ENCODE data around the gene CIDEB. TPM values are rescaled to one million over a fixed set of nuclear protein-coding genes. Genes with fewer than 3 reads are reported as not detected.

CIDEB gene
- polyA plus RNA-seq, 1 donor, result 105 TPM

DNA sequence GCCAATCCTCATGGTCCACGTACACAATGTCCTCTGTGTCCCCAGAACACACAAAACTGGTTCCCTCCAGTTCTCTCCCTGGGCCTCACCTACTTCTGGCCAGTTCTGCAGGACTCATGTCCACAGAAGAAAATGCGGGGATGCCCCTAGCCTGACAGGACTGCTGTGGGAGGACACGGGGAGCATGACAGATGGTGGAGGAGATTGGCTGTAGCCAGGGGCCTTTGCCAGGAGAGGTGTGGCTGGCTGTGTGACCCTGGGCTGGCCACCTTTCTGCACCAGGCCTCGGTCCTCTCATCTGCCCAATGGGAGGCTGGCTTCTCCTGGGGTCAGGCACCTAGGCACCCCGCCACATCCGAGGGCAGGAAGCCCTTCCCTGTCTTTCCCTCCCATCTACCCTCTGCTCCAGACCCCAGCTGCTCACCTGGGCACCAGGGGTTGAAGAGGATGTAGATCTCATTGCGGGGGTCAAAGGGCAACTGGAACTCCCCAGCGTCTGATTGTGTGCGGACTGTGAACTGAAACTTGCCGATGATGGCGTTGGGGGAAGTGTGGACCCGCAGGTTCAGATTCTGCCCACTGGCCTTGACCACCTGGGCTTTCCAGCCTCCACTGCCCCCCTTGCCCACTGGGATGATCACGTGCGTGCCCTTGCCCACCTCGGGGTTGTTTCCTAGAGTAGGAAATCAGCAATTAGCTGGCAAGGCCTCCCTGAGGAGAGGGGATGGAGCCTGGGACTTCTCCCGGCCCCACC, 47.6 kb downstream of the CIDEB start:
- DNase-seq, result no peak
- peaks cover 2% of the 10 kb centered on the region for H3K36me3 ChIP-seq (ENCODE audit: control insufficient read depth, insufficient read depth, low read length)
- no peak overlapping the region for H3K27ac ChIP-seq (ENCODE audit: low read length)
- H3K4me3 ChIP-seq (ENCODE audit: low read length), result no peak overlapping the region
- no peaks in the 10 kb centered on the region for H3K4me1 ChIP-seq (ENCODE audit: control insufficient read depth, insufficient read depth, low read length)
- no peaks in the 10 kb centered on the region for H3K27me3 ChIP-seq (ENCODE audit: control insufficient read depth, insufficient read depth, low read length)
- H3K9me3 ChIP-seq (ENCODE audit: control insufficient read depth, low read depth, low read length), result no peaks in the 10 kb centered on the region
- WGBS (ENCODE audit: insufficient coverage, low lambda C conversion rate), result no CpG with 5 or more reads among the region's 16 CpGs

DNA sequence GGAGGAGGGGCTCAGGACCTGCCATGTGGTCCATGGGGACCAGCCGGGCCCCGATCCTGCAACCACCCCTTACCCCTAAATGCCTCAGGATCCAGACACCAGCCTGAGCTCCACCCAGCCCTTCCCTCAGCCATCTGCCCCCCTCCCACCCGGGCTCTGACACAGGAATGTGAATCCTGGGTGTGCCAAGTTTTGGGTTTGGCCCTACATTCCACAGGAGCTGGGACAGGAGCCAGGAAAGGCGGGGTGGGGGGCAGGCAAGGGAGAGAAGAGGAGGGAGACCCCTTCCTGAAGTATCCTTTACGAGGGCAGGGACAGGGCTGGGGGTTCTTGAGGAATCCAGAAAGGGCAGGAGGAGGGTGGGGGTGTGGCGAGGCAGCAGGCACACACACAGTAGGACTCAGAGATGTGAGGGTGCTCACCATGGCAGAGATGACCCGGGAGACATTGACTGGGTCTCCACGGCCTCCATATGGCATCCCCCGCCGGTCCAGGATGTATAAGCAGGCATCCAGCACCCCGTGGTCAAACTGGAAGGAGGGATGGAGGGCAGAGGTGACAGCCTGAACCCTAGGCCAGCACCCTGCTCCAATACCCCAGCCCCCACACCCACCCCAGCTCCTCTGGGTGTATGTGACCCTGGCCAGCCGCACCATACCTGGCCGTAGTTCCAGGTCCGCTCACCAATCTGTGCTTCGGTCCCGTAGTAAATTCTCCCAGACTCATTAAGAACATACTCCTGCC, 48.3 kb downstream of the CIDEB start:
- 94% methylated on average over 3 of the region's 16 CpGs for WGBS (ENCODE audit: insufficient coverage, low lambda C conversion rate)
- Histone ChIP-seq H3K4me3 (ENCODE audit: low read length) (no peak overlapping the region), H3K36me3 (ENCODE audit: control insufficient read depth, insufficient read depth, low read length) (peaks cover 3% of the 10 kb centered on the region), H3K4me1 (ENCODE audit: control insufficient read depth, insufficient read depth, low read length) (no peaks in the 10 kb centered on the region), H3K9me3 (ENCODE audit: control insufficient read depth, low read depth, low read length) (no peaks in the 10 kb centered on the region), H3K27ac (ENCODE audit: low read length) (no peak overlapping the region), H3K27me3 (ENCODE audit: control insufficient read depth, insufficient read depth, low read length) (no peaks in the 10 kb centered on the region)
- no peak for DNase-seq

DNA sequence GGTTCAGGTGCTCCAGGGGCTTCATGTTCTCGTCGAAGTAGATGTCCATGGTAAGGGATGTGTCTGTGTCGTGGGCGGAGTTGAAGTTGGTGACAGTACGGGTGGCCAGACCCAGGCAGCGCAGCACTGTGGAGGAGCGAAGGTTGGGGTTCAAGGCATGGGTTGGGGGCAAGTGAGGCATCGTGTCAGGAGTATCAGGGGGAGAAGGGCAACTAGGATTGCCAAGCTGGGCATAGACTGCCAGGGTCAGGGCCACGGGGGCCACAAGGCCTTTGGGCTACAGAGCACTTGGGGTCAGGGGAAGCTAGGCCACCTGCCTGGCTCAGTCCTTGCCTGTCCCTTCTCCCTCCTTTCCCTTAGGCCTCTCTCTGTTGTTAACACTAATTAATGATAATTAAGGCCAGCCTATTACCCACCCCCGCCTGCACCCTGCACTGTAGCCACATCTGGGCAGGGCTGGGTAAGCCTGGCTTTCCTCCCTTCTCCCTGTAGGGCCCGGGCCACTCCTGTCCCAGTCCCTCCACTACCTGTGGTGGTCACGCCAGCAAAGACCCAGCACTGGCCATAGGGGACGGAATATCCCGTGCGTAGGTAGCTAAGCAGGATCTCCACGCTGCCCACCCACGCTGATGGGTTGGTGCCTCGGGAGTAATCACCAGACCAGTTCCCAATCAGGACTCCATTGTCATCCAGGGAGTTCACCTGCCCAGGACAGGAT, 49.1 kb downstream of the CIDEB start:
- no peaks in the 10 kb centered on the region for H3K4me1 ChIP-seq (ENCODE audit: control insufficient read depth, insufficient read depth, low read length)
- no peaks in the 10 kb centered on the region for H3K27me3 ChIP-seq (ENCODE audit: control insufficient read depth, insufficient read depth, low read length)
- no peak overlapping the region for H3K27ac ChIP-seq (ENCODE audit: low read length)
- WGBS (ENCODE audit: insufficient coverage, low lambda C conversion rate), result no CpG with 5 or more reads among the region's 18 CpGs
- no peaks in the 10 kb centered on the region for H3K9me3 ChIP-seq (ENCODE audit: control insufficient read depth, low read depth, low read length)
- H3K36me3 ChIP-seq (ENCODE audit: control insufficient read depth, insufficient read depth, low read length), result peaks cover 5% of the 10 kb centered on the region
- H3K4me3 ChIP-seq (ENCODE audit: low read length), result no peak overlapping the region
- DNase-seq, result no peak

DNA sequence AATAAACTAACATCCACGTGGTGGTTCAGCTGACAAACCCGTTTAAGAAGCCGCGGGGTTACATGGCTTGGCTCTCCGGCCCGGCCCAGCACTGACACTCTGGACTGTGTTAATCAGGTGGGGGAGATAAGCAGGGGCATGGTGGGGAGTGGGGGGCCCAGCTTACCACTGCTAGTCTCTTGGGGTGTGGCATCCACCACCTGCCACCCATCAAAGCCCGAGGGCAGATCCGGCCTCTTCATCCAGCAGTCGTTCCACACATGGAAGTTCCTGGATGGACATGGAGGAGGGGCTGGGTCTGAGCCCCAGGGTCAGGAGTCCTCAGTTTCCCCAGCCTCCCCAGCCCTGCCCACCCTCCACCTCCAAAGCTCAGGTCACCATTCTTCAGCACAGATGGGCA, 49.7 kb downstream of the CIDEB start:
- no peak overlapping the region for H3K4me3 ChIP-seq (ENCODE audit: low read length)
- no peaks in the 10 kb centered on the region for H3K9me3 ChIP-seq (ENCODE audit: control insufficient read depth, low read depth, low read length)
- no peaks in the 10 kb centered on the region for H3K27me3 ChIP-seq (ENCODE audit: control insufficient read depth, insufficient read depth, low read length)
- WGBS (ENCODE audit: insufficient coverage, low lambda C conversion rate), result no CpG with 5 or more reads among the region's 9 CpGs
- H3K4me1 ChIP-seq (ENCODE audit: control insufficient read depth, insufficient read depth, low read length), result no peaks in the 10 kb centered on the region
- peaks cover 5% of the 10 kb centered on the region for H3K36me3 ChIP-seq (ENCODE audit: control insufficient read depth, insufficient read depth, low read length)
- DNase-seq, result peak in 1 of 2 donors; percentile 42
- no peak overlapping the region for H3K27ac ChIP-seq (ENCODE audit: low read length)

DNA sequence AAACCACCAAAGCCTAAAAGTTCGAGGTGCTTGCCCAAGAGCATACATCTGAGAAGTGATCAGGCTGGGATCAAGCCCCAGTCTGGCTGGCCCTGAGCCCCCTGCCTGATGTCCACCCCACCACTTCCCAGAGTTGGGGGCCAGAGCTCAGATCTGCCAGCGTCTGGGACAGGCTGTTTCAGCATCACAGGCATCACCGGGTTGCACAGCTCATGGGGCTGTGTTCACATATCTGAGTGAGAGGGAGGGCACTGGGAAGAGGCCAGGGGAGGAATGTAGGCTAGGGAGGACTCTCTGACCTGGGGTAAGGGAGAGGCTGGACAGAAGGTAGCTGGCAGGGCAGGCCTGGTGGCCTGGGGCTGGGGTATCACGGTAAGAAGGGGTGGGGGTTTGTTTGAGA, 50.8 kb downstream of the CIDEB start:
- Histone ChIP-seq H3K36me3 (ENCODE audit: control insufficient read depth, insufficient read depth, low read length) (peaks cover 5% of the 10 kb centered on the region), H3K4me1 (ENCODE audit: control insufficient read depth, insufficient read depth, low read length) (peaks cover 11% of the 10 kb centered on the region), H3K9me3 (ENCODE audit: control insufficient read depth, low read depth, low read length) (no peaks in the 10 kb centered on the region), H3K27ac (ENCODE audit: low read length) (no peak overlapping the region), H3K27me3 (ENCODE audit: control insufficient read depth, insufficient read depth, low read length) (no peaks in the 10 kb centered on the region), H3K4me3 (ENCODE audit: low read length) (no peak overlapping the region)
- WGBS (ENCODE audit: insufficient coverage, low lambda C conversion rate), result no CpG with 5 or more reads among the region's 4 CpGs
- no peak for DNase-seq

DNA sequence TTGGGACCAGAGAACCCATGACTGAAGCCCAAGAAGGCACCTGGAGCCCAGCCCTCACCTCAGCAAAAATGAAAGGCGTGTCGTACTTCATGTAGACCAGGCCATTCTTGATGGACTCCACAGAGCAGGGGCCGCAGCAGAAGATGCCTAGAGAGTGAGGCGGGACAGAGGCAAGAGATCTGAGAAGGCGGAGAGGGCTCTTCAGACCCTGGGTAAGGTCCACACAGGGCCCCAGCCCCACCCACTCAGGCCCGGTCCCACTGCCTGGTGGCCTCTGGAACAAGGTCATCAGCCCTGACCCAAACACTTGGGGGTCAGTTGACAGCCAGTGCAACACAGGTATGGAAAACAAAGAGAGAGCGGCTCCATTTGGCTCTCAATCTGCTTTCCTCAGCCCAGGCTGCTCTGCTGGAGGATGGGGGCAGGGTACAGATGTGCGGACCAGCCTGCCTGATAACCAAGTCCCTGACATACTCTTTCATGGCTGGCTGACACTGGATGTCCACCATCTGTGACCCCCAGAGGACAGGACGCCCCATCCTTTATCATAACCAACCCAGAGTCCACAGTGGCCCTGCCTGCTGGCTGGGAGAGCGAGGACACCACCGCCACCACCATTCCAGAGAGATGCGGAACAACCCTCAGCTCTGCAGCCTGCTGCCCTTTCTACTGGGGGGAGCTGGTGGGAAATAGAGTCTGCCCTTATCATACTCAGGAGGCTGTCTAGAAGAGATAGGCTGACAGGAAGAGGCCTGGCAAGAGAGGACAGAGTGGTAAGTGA, 51.7 kb downstream of the CIDEB start:
- Histone ChIP-seq H3K36me3 (ENCODE audit: control insufficient read depth, insufficient read depth, low read length) (peaks cover 5% of the 10 kb centered on the region), H3K4me1 (ENCODE audit: control insufficient read depth, insufficient read depth, low read length) (peaks cover 12% of the 10 kb centered on the region), H3K4me3 (ENCODE audit: low read length) (no peak overlapping the region), H3K27ac (ENCODE audit: low read length) (no peak overlapping the region), H3K9me3 (ENCODE audit: control insufficient read depth, low read depth, low read length) (no peaks in the 10 kb centered on the region), H3K27me3 (ENCODE audit: control insufficient read depth, insufficient read depth, low read length) (no peaks in the 10 kb centered on the region)
- DNase-seq, result peak in 1 of 2 donors; percentile 42
- WGBS (ENCODE audit: insufficient coverage, low lambda C conversion rate), result no CpG with 5 or more reads among the region's 12 CpGs

DNA sequence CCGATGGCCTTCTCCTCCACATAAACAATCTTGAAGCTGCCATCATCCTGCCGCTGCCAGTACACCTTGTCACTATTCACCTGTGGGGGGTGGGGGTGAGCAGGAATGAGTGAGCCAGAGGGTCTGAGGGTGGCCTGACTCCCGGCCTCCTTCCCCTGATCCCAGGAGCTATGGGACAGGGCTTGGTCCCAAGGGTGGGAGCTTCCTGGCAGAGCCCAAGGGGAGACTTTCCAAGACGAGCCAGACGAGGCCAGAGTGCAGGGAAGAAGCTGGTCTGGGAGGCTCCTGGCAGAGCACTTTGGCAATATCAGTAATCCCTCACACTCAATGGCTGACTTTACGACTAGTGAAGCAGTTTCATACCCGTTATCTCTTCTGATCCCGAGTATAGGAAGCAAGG, 52.3 kb downstream of the CIDEB start:
- H3K27me3 ChIP-seq (ENCODE audit: control insufficient read depth, insufficient read depth, low read length), result no peaks in the 10 kb centered on the region
- no CpG with 5 or more reads among the region's 8 CpGs for WGBS (ENCODE audit: insufficient coverage, low lambda C conversion rate)
- H3K4me1 ChIP-seq (ENCODE audit: control insufficient read depth, insufficient read depth, low read length), result peaks cover 12% of the 10 kb centered on the region
- H3K9me3 ChIP-seq (ENCODE audit: control insufficient read depth, low read depth, low read length), result no peaks in the 10 kb centered on the region
- no peak overlapping the region for H3K4me3 ChIP-seq (ENCODE audit: low read length)
- no peak for DNase-seq
- no peak overlapping the region for H3K27ac ChIP-seq (ENCODE audit: low read length)
- H3K36me3 ChIP-seq (ENCODE audit: control insufficient read depth, insufficient read depth, low read length), result peaks cover 5% of the 10 kb centered on the region

Other genes starting within 250 kb of the CIDEB start
- gene CPNE6, start 236.4 kb downstream of the CIDEB start, polyA plus RNA-seq, result 0.31 TPM
- 177 TPM for gene PCK2, start 213.7 kb downstream of the CIDEB start, polyA plus RNA-seq
- 98.9 TPM for gene DCAF11, start 193.2 kb downstream of the CIDEB start, polyA plus RNA-seq
- gene NRL, start 193.0 kb downstream of the CIDEB start, polyA plus RNA-seq, result 1.6 TPM
- gene FITM1, start 177.3 kb downstream of the CIDEB start, polyA plus RNA-seq, result 2.8 TPM
- gene PSME1, start 171.8 kb downstream of the CIDEB start, polyA plus RNA-seq, result 324 TPM
- gene EMC9, start 166.4 kb downstream of the CIDEB start, polyA plus RNA-seq, result 33.9 TPM
- 243 TPM for gene PSME2, start 161.4 kb downstream of the CIDEB start, polyA plus RNA-seq
- 39.1 TPM for gene RNF31, start 160.5 kb downstream of the CIDEB start, polyA plus RNA-seq
- gene IRF9, start 146.7 kb downstream of the CIDEB start, polyA plus RNA-seq, result 104 TPM
- 201 TPM for gene REC8, start 135.9 kb downstream of the CIDEB start, polyA plus RNA-seq
- 22.5 TPM for gene IPO4, start 119.2 kb downstream of the CIDEB start, polyA plus RNA-seq
- 50.9 TPM for gene TM9SF1, start 112.5 kb downstream of the CIDEB start, polyA plus RNA-seq
- gene TSSK4, start 102.3 kb downstream of the CIDEB start, polyA plus RNA-seq, result 8.1 TPM
- gene CHMP4A, start 94.5 kb downstream of the CIDEB start, polyA plus RNA-seq, result 92.5 TPM
- gene MDP1, start 91.9 kb downstream of the CIDEB start, polyA plus RNA-seq, result 21.8 TPM
- 194 TPM for gene NEDD8, start 75.6 kb downstream of the CIDEB start, polyA plus RNA-seq
- gene GMPR2, start 75.0 kb downstream of the CIDEB start, polyA plus RNA-seq, result 85.9 TPM
- gene TINF2, start 65.4 kb downstream of the CIDEB start, polyA plus RNA-seq, result 35.4 TPM
- 8.6 TPM for gene TGM1, start 44.8 kb downstream of the CIDEB start, polyA plus RNA-seq
- 29.0 TPM for gene RABGGTA, start 36.4 kb downstream of the CIDEB start, polyA plus RNA-seq
- gene DHRS1, start 8.2 kb downstream of the CIDEB start, polyA plus RNA-seq, result 81.3 TPM
- 20.9 TPM for gene NOP9, start 8.1 kb downstream of the CIDEB start, polyA plus RNA-seq
- gene LTB4R2, start 2.2 kb upstream of the CIDEB start, polyA plus RNA-seq, result 6.0 TPM
- 7.2 TPM for gene LTB4R, start 3.5 kb upstream of the CIDEB start, polyA plus RNA-seq
- gene ADCY4, start 27.1 kb upstream of the CIDEB start, polyA plus RNA-seq, result 10.5 TPM
- gene RIPK3, start 32.0 kb upstream of the CIDEB start, polyA plus RNA-seq, result 14.8 TPM
- gene NFATC4, start 60.2 kb upstream of the CIDEB start, polyA plus RNA-seq, result 40.9 TPM
- gene NYNRIN, start 91.0 kb upstream of the CIDEB start, polyA plus RNA-seq, result 54.4 TPM
- 5.6 TPM for gene CBLN3, start 121.7 kb upstream of the CIDEB start, polyA plus RNA-seq
- 73.5 TPM for gene KHNYN, start 122.0 kb upstream of the CIDEB start, polyA plus RNA-seq
- gene SDR39U1, start 134.8 kb upstream of the CIDEB start, polyA plus RNA-seq, result 44.4 TPM
- gene CMA1, start 200.3 kb upstream of the CIDEB start, polyA plus RNA-seq, result not detected